A549 (cell line): ENCODE data around the gene INA. TPM values are rescaled to one million over a fixed set of nuclear protein-coding genes. Genes with fewer than 3 reads are reported as not detected.

ENCODE experiments used
- ATAC-seq, 2 experiments: fragments of 200-7000 bp in 1 of 2; fragments of >200 bp in 1 of 2; cut with Nextera tagmentation in 1 of 2; cut with Tn5 transposase in 1 of 2; 3 replicates each; pipeline versions ENCODE4 v1.8.0 to v1.9.1; 2018 to 2020; ENCODE audit warnings: mild to moderate bottlenecking in 1 of 2, moderate library complexity in 1 of 2
- CTCF ChIA-PET: fragments of 300-600 bp; sonication (Branson Sonifier 250); formaldehyde crosslinking; extraction: SDS; loops from one replicate; lab custom pipeline; 2021; ENCODE audit warnings: antibody characterized with exemption, inconsistent platforms; lab: Yijun Ruan, JAX
- POLR2A ChIA-PET: fragments of 350-600 bp; formaldehyde crosslinking; extraction: SDS; loops from one replicate; lab custom pipeline; 2021; ENCODE audit warnings: antibody characterized with exemption, inconsistent platforms; lab: Yijun Ruan, JAX
- DNase-seq, 2 experiments: peaks; one replicate each; pipeline versions ENCODE4 v3.0.0 to v3.0.0-alpha.2; 2011 to 2016; ENCODE audit warnings: low read depth in 1 of 2, low spot score in 1 of 2
- FAIRE-seq: peaks from 2 replicates; lab custom pipeline; 2011; peaks lifted over from hg19 to GRCh38; lab: Jason Lieb, UNC
- H3K27ac ChIP-seq, 2 experiments: fragments of >200 bp; sonication (Bioruptor Twin); formaldehyde crosslinking; 3 replicates each; pipeline ENCODE4 v1.5.1; 2016 to 2017
- H3K4me1 ChIP-seq: fragments of >200 bp; sonication (Bioruptor Twin); formaldehyde crosslinking; 3 replicates; pipeline ENCODE4 v1.6.1; 2016
- H3K4me2 ChIP-seq: fragments of >200 bp; sonication (Bioruptor Twin); formaldehyde crosslinking; 3 replicates; pipeline ENCODE4 v1.6.1; 2016
- H3K4me3 ChIP-seq: fragments of >200 bp; sonication (Bioruptor Twin); formaldehyde crosslinking; 3 replicates; pipeline ENCODE4 v1.5.1; 2016
- H3K9me3 ChIP-seq: fragments of >200 bp; sonication (Bioruptor Twin); formaldehyde crosslinking; 3 replicates; pipeline ENCODE4 v1.6.1; 2016
- EHMT2 ChIP-seq: fragments of 200-600 bp; sonication (generic); IDR thresholded peaks from 2 replicates; pipeline ENCODE4 v1.6.1; 2016; ENCODE audit warnings: antibody characterized with exemption, low read depth, mild to moderate bottlenecking, moderate library complexity
- EP300 ChIP-seq, 2 experiments: fragments of >200 bp; sonication (Bioruptor Twin); formaldehyde crosslinking; IDR thresholded peaks; 2 replicates in 1 of 2; 3 replicates in 1 of 2; pipeline ENCODE4 v1.6.1; 2016 to 2017
- ESRRA ChIP-seq: fragments of 150-350 bp; IDR thresholded peaks from 2 replicates; pipeline ENCODE4 v1.6.1; 2014; ENCODE audit warnings: mild to moderate bottlenecking, low read length, borderline replicate concordance
- FOSB ChIP-seq: fragments of 250-450 bp; sonication (Bioruptor Pico); IDR thresholded peaks from 2 replicates; pipeline ENCODE4 v1.5.0; 2020; ENCODE audit warnings: mild to moderate bottlenecking, moderate library complexity
- FOSL2 ChIP-seq, 2 experiments: fragments of 450-650 bp in 1 of 2; fragments of >200 bp in 1 of 2; sonication (Bioruptor Twin) in 1 of 2; formaldehyde crosslinking; IDR thresholded peaks; 2 replicates each; pipeline versions ENCODE4 v1.5.0 to v1.6.1; 2016 to 2020; ENCODE audit warnings: mild to moderate bottlenecking in 1 of 2, moderate library complexity in 1 of 2
- GATA3 ChIP-seq: IDR thresholded peaks from 2 replicates; pipeline ENCODE4 v1.6.1; 2012; ENCODE audit warnings: borderline replicate concordance
- HES2 ChIP-seq: fragments of >200 bp; sonication (Bioruptor Twin); formaldehyde crosslinking; IDR thresholded peaks from 2 replicates; pipeline ENCODE4 v1.6.1; 2016
- HMGXB4 ChIP-seq: fragments of 250-450 bp; sonication (Bioruptor Pico); IDR thresholded peaks from 2 replicates; pipeline ENCODE4 v1.5.0; 2021; ENCODE audit warnings: mild to moderate bottlenecking, moderate library complexity, borderline replicate concordance
- HOXA7 ChIP-seq: fragments of 250-450 bp; sonication (Bioruptor Pico); IDR thresholded peaks from 2 replicates; pipeline ENCODE4 v1.5.0; 2020; ENCODE audit warnings: mild to moderate bottlenecking, moderate library complexity
- HOXB13 ChIP-seq: fragments of 250-450 bp; sonication (Bioruptor Pico); IDR thresholded peaks from 2 replicates; pipeline ENCODE4 v1.5.0; 2020; ENCODE audit warnings: low read depth, mild to moderate bottlenecking, moderate library complexity
- JUN ChIP-seq, 2 experiments: fragments of >200 bp; sonication (Bioruptor Twin); formaldehyde crosslinking; IDR thresholded peaks; 2 replicates in 1 of 2; 3 replicates in 1 of 2; pipeline ENCODE4 v1.6.1; 2016 to 2017
- MAZ ChIP-seq: fragments of 150-350 bp; IDR thresholded peaks from 2 replicates; pipeline ENCODE4 v1.6.1; 2014; ENCODE audit warnings: antibody characterized with exemption, low read depth, low read length, borderline replicate concordance
- NPAS2 ChIP-seq: fragments of 250-450 bp; sonication (Bioruptor Pico); IDR thresholded peaks from 2 replicates; pipeline ENCODE4 v1.8.0; 2022; ENCODE audit warnings: mild to moderate bottlenecking, moderate library complexity, borderline replicate concordance
- PBX3 ChIP-seq: IDR thresholded peaks from 2 replicates; pipeline ENCODE4 v1.6.1; 2012
- PHF8 ChIP-seq: fragments of 200-600 bp; sonication (generic); IDR thresholded peaks from 2 replicates; pipeline ENCODE4 v1.6.1; 2016; ENCODE audit warnings: low read depth, mild to moderate bottlenecking, antibody characterized with exemption, moderate library complexity, borderline replicate concordance
- POLR2A ChIP-seq: IDR thresholded peaks from 2 replicates; pipeline ENCODE4 v1.6.1; 2012; ENCODE audit warnings: mild to moderate bottlenecking, low read length
- POLR2AphosphoS2 ChIP-seq: conservative IDR thresholded peaks from 2 replicates; pipeline ENCODE4 v1.6.1; 2012; ENCODE audit warnings: low read length, improper control_type of control experiment, inconsistent platforms
- RAD21 ChIP-seq, 2 experiments: fragments of >200 bp in 1 of 2; sonication (Bioruptor Twin) in 1 of 2; formaldehyde crosslinking in 1 of 2; IDR thresholded peaks in 1 of 2; conservative IDR thresholded peaks in 1 of 2; 2 replicates in 1 of 2; 3 replicates in 1 of 2; pipeline ENCODE4 v1.6.1; 2012 to 2018; ENCODE audit warnings: inconsistent platforms in 1 of 2
- RCOR1 ChIP-seq: fragments of 150-350 bp; IDR thresholded peaks from 2 replicates; pipeline ENCODE4 v1.6.1; 2014; ENCODE audit warnings: antibody characterized with exemption, low read length, low read depth
- RFX5 ChIP-seq: fragments of 450-650 bp; IDR thresholded peaks from 2 replicates; pipeline ENCODE4 v1.7.1; 2014; ENCODE audit warnings: antibody characterized with exemption, mild to moderate bottlenecking, moderate library complexity
- SREBF2 ChIP-seq: fragments of 450-650 bp; IDR thresholded peaks from 2 replicates; pipeline ENCODE4 v1.6.1; 2014; ENCODE audit warnings: mild to moderate bottlenecking, moderate library complexity
- TFCP2L1 ChIP-seq: fragments of 250-450 bp; sonication (Bioruptor Pico); IDR thresholded peaks from 2 replicates; pipeline ENCODE4 v1.5.0; 2021; ENCODE audit warnings: mild to moderate bottlenecking
- USF2 ChIP-seq: fragments of 450-650 bp; IDR thresholded peaks from 2 replicates; pipeline ENCODE4 v1.6.1; 2014; ENCODE audit warnings: antibody characterized with exemption
- ZC3H11A ChIP-seq: fragments of 450-650 bp; IDR thresholded peaks from 2 replicates; pipeline ENCODE4 v1.6.1; 2014; ENCODE audit warnings: antibody characterized with exemption, mild to moderate bottlenecking
- ZFP36 ChIP-seq: fragments of 450-650 bp; IDR thresholded peaks from 2 replicates; pipeline ENCODE4 v1.6.1; 2014; ENCODE audit warnings: borderline replicate concordance; ENCODE audit not compliant: partially characterized antibody
- WGBS: methylation state at CpG from one replicate; pipeline ENCODE4 v1.1.6; 2017; ENCODE audit errors: missing lambda C conversion rate; 5-methylcytosine and 5-hydroxymethylcytosine counted together
- polyA plus RNA-seq, 4 experiments: library from polyadenylated mRNA; depleted of rRNA in 3 of 4; stranded (reverse); fragments of >200 nt; fragmentation: RNase III in 1 of 4; extraction: RNeasy Plus Mini Kit Qiagen cat#74134 plus additional on column Dnase treatment in 1 of 4; gene quantifications; 2 replicates in 3 of 4; 3 replicates in 1 of 4; pipeline ENCODE4 v1.2.3, GENCODE V29; 2011 to 2017

Gene INA
- polyA plus RNA-seq, 2 of the 4 experiments (the other 2 are of a cell fraction): 20.9 to 30.2 TPM

- POLR2A ChIA-PET: interaction anchor here (0.6 to 2.2 kb wide), 5 partner anchors 23 to 85 kb away, joined by 3 to 22 read pairs (median 5); no protein-coding TSS in a partner anchor
- H3K27ac ChIP-seq: peak overlapping the region; percentile 17 to 80; a peak in 4 of 6 replicates
- CTCF ChIA-PET: interaction anchor here (0.6 to 4.9 kb wide), 21 partner anchors 11 to 447 kb away, joined by 3 to 24 read pairs (median 4); partner anchors contain the start of genes CNNM2 and TAF5
These were observed 987 bp downstream of the INA start for GRCh38 chr10:103277713-103278536.

GRCh38 chr10:103278537-103278823 lies 1.5 kb downstream of the INA start:
- no peak for ATAC-seq
- POLR2A ChIA-PET: interaction anchor here (1.0 kb wide), 1 partner anchor 37 kb away, joined by 3 read pairs; no protein-coding TSS in a partner anchor
- CTCF ChIA-PET: interaction anchor here (0.6 to 4.9 kb wide), 10 partner anchors 13 to 448 kb away, joined by 3 to 24 read pairs (median 6); partner anchors contain the start of genes CNNM2 and TAF5
- H3K4me3 ChIP-seq: peak overlapping the region; percentile 55; the same call in 1 of the 3 replicates
- peaks cover 20% of the 10 kb centered on the region for H3K4me1 ChIP-seq
- no peak for DNase-seq
- H3K9me3 ChIP-seq: 0 out of 3 replicates have a peak, but pooled peaks cover 2% of the 10 kb centered on the region
- 67% methylated on average over 12 of the region's 12 CpGs for WGBS
- H3K27ac ChIP-seq: no peak overlapping the region
- TF ChIP-seq SREBF2: no peak
- TF ChIP-seq ZFP36: no peak
- no peak for TF ChIP-seq HES2
- no peak for TF ChIP-seq POLR2AphosphoS2
- TF ChIP-seq EP300 (IDR thresholded peaks at IDR 0.05): no peak
- TF ChIP-seq GATA3: no peak
- no peak for TF ChIP-seq PHF8
- TF ChIP-seq NPAS2 (CRISPR knock-in tag): no peak
- TF ChIP-seq TFCP2L1: no peak
- TF ChIP-seq FOSL2 (IDR thresholded peaks at IDR 0.05): no peak
- TF ChIP-seq FOSL2 (CRISPR knock-in tag; IDR thresholded peaks at IDR 0.05): no peak
- no peak for TF ChIP-seq ZC3H11A
- no peak for TF ChIP-seq HOXA7
- TF ChIP-seq RFX5: no peak
- TF ChIP-seq HMGXB4: no peak
- TF ChIP-seq JUN (IDR thresholded peaks at IDR 0.05): no peak
- TF ChIP-seq, all 56 proteins: peak for 0
- no peak for FAIRE-seq
- peak overlapping the region; percentile 90 for H3K4me2 ChIP-seq

More at GRCh38 chr10:103277713-103278536, 987 bp downstream of the INA start:
- no peak for DNase-seq
- H3K9me3 ChIP-seq: 0 out of 3 replicates have a peak, but pooled peaks cover 2% of the 10 kb centered on the region
- FAIRE-seq: no peak
- no peak for ATAC-seq
- peak overlapping the region; percentile 90 for H3K4me2 ChIP-seq
- peaks cover 26% of the 10 kb centered on the region for H3K4me1 ChIP-seq
- H3K4me3 ChIP-seq: peak overlapping the region; percentile 55
- WGBS: 63% methylated on average over 71 of the region's 76 CpGs
- TF ChIP-seq RAD21 (conservative IDR thresholded peaks at IDR 0.05 in 1 of 2, IDR thresholded peaks at IDR 0.05 in 1 of 2): no peak
- no peak for TF ChIP-seq FOSL2 (IDR thresholded peaks at IDR 0.05)
- no peak for TF ChIP-seq FOSL2 (CRISPR knock-in tag; IDR thresholded peaks at IDR 0.05)
- no peak for TF ChIP-seq FOSB
- no peak for TF ChIP-seq POLR2A
- TF ChIP-seq RCOR1: no peak
- TF ChIP-seq HOXA7: no peak
- no peak for TF ChIP-seq POLR2AphosphoS2
- no peak for TF ChIP-seq JUN (IDR thresholded peaks at IDR 0.05)
- TF ChIP-seq ZC3H11A: no peak
- no peak for TF ChIP-seq ZFP36
- TF ChIP-seq ESRRA: no peak
- TF ChIP-seq HOXB13 (CRISPR knock-in tag): no peak
- no peak for TF ChIP-seq EP300 (IDR thresholded peaks at IDR 0.05)
- no peak for TF ChIP-seq PBX3
- no peak for TF ChIP-seq PHF8
- TF ChIP-seq GATA3: no peak
- TF ChIP-seq USF2: no peak
- TF ChIP-seq EHMT2: no peak
- no peak for TF ChIP-seq MAZ
